ENCODE measurements around the gene MINDY3.

Gene MINDY3

GRCh38 chr10:15797346-15797745, 63.0 kb downstream of the MINDY3 start:
- ChIA-PET CTCF (no interaction called here), POLR2A (no interaction called here)
- 0 out of 2 replicates have a peak, but pooled peaks have one; percentile 31 for TF ChIP-seq ZNF384 (IDR thresholded peaks at IDR 0.05)
- peak; percentile 89 for TF ChIP-seq CTBP1 (IDR thresholded peaks at IDR 0.05; ENCODE audit: borderline replicate concordance)
- no peak for TF ChIP-seq FOXK2 (IDR thresholded peaks at IDR 0.05)
- TF ChIP-seq HDGF (IDR thresholded peaks at IDR 0.05; ENCODE audit: borderline replicate concordance) = no peak
- 0 out of 2 replicates have a peak, but pooled peaks have one; percentile 12 for TF ChIP-seq FOXM1 (IDR thresholded peaks at IDR 0.05; ENCODE audit: borderline replicate concordance)
- TF ChIP-seq SUZ12 (IDR thresholded peaks at IDR 0.05) = no peak
- TF ChIP-seq L3MBTL2 (conservative IDR thresholded peaks at IDR 0.05) = no peak
- peak; percentile 36 for TF ChIP-seq PKNOX1 (IDR thresholded peaks at IDR 0.05)
- no peak for DNase-seq (ENCODE audit: extremely low spot score)

- no peak for TF ChIP-seq ELF4 (IDR thresholded peaks at IDR 0.05)
- TF ChIP-seq FOXA1 (IDR thresholded peaks at IDR 0.05) = peak; percentile 85
- no peak for TF ChIP-seq ZNF384 (IDR thresholded peaks at IDR 0.05)
- CTCF ChIA-PET = no interaction called here
- POLR2A ChIA-PET = interaction anchor here (1.1 kb wide), 1 partner anchor 63 kb away, joined by 5 read pairs; the partner anchor contains the start of gene MINDY3
- no peak for DNase-seq (ENCODE audit: extremely low spot score)
Observed at GRCh38 chr10:15796762-15797161, 63.5 kb downstream of the MINDY3 start.

- ChIA-PET CTCF (no interaction called here), POLR2A (interaction anchor here (1.1 to 1.4 kb wide), 2 partner anchors 12 to 64 kb away, joined by 4 to 5 read pairs; partner anchors contain the start of gene MINDY3)
Observed at GRCh38 chr10:15796098-15796759, 64.1 kb downstream of the MINDY3 start.

GRCh38 chr10:15795036-15795792, 65.1 kb downstream of the MINDY3 start:
- CTCF ChIA-PET = no interaction called here
- POLR2A ChIA-PET = interaction anchor here (1.4 kb wide), 1 partner anchor 13 kb away, joined by 4 read pairs; no protein-coding TSS in a partner anchor
- no peak for TF ChIP-seq HDGF (IDR thresholded peaks at IDR 0.05; ENCODE audit: borderline replicate concordance)
- peak; percentile 12; the same call in 1 of the 2 replicates for TF ChIP-seq PKNOX1 (IDR thresholded peaks at IDR 0.05)
- TF ChIP-seq TARDBP (IDR thresholded peaks at IDR 0.05) = no peak
- TF ChIP-seq CTBP1 (IDR thresholded peaks at IDR 0.05; ENCODE audit: borderline replicate concordance) = no peak
- no peak for TF ChIP-seq ZNF384 (IDR thresholded peaks at IDR 0.05)
- DNase-seq (ENCODE audit: extremely low spot score) = no peak

More at GRCh38 chr10:15796098-15796759, 64.1 kb downstream of the MINDY3 start:
- peak; percentile 31 for DNase-seq (ENCODE audit: extremely low spot score)
- TF ChIP-seq BHLHE40 (IDR thresholded peaks at IDR 0.05; ENCODE audit: borderline replicate concordance) (no peak), ZNF384 (IDR thresholded peaks at IDR 0.05) (no peak), L3MBTL2 (conservative IDR thresholded peaks at IDR 0.05) (no peak), FOXK2 (IDR thresholded peaks at IDR 0.05) (peak; percentile 61; the same call in 1 of the 2 replicates), SUZ12 (IDR thresholded peaks at IDR 0.05) (no peak), PKNOX1 (IDR thresholded peaks at IDR 0.05) (peak; percentile 95), LEF1 (IDR thresholded peaks at IDR 0.05; ENCODE audit: borderline replicate concordance) (no peak; the same call in 1 of the 2 replicates), TARDBP (IDR thresholded peaks at IDR 0.05) (no peak), CTBP1 (IDR thresholded peaks at IDR 0.05; ENCODE audit: borderline replicate concordance) (peak; percentile 97), SP1 (IDR thresholded peaks at IDR 0.05) (no peak; the same call in 1 of the 2 replicates), FOXA1 (IDR thresholded peaks at IDR 0.05) (no peak), NFRKB (IDR thresholded peaks at IDR 0.05) (no peak), ELF4 (IDR thresholded peaks at IDR 0.05) (no peak), HDGF (IDR thresholded peaks at IDR 0.05; ENCODE audit: borderline replicate concordance) (no peak), FOXM1 (IDR thresholded peaks at IDR 0.05; ENCODE audit: borderline replicate concordance) (no peak), ARNT (IDR thresholded peaks at IDR 0.05) (peak; percentile 84)

GRCh38 chr10:15794569-15794968, 65.7 kb downstream of the MINDY3 start:
- no peak for TF ChIP-seq ELF4 (IDR thresholded peaks at IDR 0.05)
- no peak for TF ChIP-seq BHLHE40 (IDR thresholded peaks at IDR 0.05; ENCODE audit: borderline replicate concordance)
- TF ChIP-seq TARDBP (IDR thresholded peaks at IDR 0.05) = no peak
- TF ChIP-seq PKNOX1 (IDR thresholded peaks at IDR 0.05) = no peak
- TF ChIP-seq FOXM1 (IDR thresholded peaks at IDR 0.05; ENCODE audit: borderline replicate concordance) = no peak
- TF ChIP-seq NFRKB (IDR thresholded peaks at IDR 0.05) = no peak
- TF ChIP-seq FOXA1 (IDR thresholded peaks at IDR 0.05) = no peak
- TF ChIP-seq SP1 (IDR thresholded peaks at IDR 0.05) = no peak
- no peak for TF ChIP-seq ARNT (IDR thresholded peaks at IDR 0.05)
- TF ChIP-seq SUZ12 (IDR thresholded peaks at IDR 0.05) = no peak
- no peak for DNase-seq (ENCODE audit: extremely low spot score)
- ChIA-PET POLR2A (interaction anchor here (1.4 kb wide), 1 partner anchor 14 kb away, joined by 4 read pairs; no protein-coding TSS in a partner anchor), CTCF (no interaction called here)
